GM10266 (cell line): Measurements from ENCODE around the gene TCF23.
A peak's percentile ranks its signal among the peaks of the same experiment; 100 is the strongest.

Source experiments
- DNase-seq: peaks from one replicate; pipeline ENCODE4 v3.0.0; 2012; ENCODE audit errors: extremely low spot score
- TF ChIP-seq, protein P1 (sequence below): IDR thresholded peaks from 2 replicates; pipeline ENCODE4 v1.5.1; 2012; ENCODE audit warnings: mild to moderate bottlenecking, low read depth; ENCODE audit not compliant: control insufficient read depth, insufficient read depth; ENCODE audit errors: missing control alignments

The TCF23 gene

GRCh38 chr2:27133905-27134780 is 14.7 kb upstream of the TCF23 start, which contains the start of gene PREB:
Gene PREB (minus strand): TSS chr2:27134636. CDS start chr2:27134421, 215 bp downstream.
- peak; percentile 99 for DNase-seq
- TF ChIP-seq, protein P1, sequence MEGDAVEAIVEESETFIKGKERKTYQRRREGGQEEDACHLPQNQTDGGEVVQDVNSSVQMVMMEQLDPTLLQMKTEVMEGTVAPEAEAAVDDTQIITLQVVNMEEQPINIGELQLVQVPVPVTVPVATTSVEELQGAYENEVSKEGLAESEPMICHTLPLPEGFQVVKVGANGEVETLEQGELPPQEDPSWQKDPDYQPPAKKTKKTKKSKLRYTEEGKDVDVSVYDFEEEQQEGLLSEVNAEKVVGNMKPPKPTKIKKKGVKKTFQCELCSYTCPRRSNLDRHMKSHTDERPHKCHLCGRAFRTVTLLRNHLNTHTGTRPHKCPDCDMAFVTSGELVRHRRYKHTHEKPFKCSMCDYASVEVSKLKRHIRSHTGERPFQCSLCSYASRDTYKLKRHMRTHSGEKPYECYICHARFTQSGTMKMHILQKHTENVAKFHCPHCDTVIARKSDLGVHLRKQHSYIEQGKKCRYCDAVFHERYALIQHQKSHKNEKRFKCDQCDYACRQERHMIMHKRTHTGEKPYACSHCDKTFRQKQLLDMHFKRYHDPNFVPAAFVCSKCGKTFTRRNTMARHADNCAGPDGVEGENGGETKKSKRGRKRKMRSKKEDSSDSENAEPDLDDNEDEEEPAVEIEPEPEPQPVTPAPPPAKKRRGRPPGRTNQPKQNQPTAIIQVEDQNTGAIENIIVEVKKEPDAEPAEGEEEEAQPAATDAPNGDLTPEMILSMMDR: peak; percentile 44

DNA sequence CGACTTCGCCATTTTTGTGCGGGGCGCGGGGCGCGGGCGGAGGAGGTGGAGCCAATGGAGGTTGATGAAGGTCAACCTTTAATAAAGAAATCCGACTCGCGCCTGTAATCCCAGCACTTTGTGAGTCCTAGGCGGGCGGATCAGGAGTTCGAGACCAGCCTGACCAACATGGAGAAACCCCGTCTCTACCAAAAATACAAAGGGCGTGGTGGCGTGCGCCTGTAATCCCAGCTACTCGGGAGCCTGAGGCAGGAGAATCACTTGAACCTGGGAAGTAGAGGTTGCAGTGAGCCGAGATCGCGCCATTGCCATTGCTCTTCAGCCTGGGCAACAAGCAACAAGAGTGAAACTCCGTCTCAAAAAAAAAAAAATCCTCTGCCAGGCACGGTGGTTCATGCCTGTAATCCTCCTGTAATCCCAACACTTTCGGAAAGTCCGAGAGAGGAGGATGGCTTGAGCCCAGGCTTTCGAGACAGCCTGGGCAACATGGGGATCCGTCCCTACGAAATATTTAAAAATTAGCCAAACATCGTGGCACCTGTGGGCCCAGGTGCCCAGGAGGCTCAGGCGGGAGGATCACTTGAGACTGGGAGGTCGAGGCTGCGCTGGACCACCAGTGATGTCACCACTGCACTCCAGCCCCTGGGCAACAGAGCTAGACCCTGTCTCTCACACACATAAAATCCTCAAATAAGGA is 13.9 kb upstream of the TCF23 start:
- no peak for DNase-seq
- TF ChIP-seq, protein P1: no peak

DNA sequence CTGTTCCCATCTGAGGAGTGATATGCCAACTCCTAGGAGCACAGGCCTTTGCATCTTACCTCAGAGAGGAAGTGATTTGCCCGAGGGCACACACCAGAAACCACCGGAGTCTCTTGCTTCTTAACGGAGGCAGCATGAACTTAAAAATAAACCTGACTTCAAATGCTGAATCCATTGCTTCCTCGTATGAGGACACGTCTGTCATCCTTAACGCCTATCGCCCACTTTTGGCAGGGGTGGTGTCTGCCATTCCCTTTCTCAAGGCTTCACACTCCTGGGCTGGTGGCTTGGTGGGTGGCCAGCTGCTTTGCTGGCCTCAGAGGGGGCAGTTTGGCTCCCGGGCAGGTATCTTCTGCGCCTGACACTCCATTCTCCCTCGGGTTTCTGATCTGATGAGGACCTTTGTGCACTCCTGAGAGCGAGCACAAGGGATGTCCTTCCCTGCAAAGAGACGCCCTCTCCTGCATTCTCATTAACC is 13.3 kb upstream of the TCF23 start:
- TF ChIP-seq, protein P1: no peak
- no peak for DNase-seq

GRCh38 chr2:27136751-27137150 is 12.1 kb upstream of the TCF23 start:
- DNase-seq: no peak
- TF ChIP-seq, protein P1: no peak

DNA sequence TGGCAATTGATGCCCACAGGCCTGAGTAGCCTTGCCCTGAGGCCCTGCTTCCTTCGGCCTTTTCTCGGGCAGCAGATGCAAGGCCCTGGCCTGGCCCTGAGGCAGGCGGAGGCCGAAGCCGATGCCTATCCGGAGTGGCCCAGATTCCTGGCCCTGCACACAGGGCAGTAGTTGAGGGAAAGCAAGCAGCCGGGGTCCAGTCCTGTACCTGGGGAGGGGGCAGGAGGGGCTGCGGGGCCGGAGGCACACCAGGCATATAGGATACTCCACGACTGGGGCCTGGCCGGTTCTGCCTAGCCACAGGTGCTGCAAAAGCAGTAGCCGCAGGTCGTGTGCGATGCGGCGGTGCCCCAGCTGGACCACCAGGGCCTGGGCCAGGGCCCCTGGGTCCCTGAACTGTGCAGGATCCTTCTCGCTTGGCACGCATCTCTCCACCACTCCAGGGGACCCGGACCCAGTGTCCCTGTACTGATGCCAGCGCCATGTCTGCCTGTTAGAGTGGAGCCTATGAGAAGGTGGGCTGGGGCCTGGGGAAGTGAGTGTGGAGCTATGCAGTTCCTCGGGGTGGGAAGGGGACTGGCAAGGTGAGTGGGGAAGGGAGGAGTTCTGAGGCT is 11.4 kb upstream of the TCF23 start:
- no peak for DNase-seq
- TF ChIP-seq, protein P1: no peak

DNA sequence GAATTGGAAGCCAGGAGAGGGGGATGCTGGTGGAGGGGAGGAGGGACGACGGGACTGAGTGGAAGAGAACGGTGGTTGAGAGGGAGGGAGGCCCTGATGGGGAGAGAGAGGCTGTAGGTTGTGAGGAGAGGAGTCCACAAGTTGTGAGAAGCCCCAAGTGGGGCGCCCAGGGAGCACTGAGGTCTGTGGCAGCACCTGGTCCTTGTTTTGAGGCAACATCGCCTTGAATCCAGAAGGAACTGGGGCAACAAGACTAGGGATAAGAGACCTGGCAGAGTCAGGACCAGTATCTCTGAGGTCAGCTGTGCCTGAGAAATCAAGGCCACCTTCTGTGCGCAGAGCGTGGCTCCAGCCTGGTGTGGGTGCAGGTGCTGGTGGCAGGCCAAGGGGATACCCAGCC is 10.7 kb upstream of the TCF23 start:
- TF ChIP-seq, protein P1: no peak
- DNase-seq: no peak

GRCh38 chr2:27139310-27139709 is 9.5 kb upstream of the TCF23 start, which contains the start of gene PRR30:
Gene PRR30 (minus strand): TSS chr2:27139410. CDS start chr2:27138329, 1,081 bp downstream.
- TF ChIP-seq, protein P1: no peak

More at GRCh38 chr2:27139310-27139709, 9.5 kb upstream of the TCF23 start, which contains the start of gene PRR30:
- no peak for DNase-seq
